Duodenal mucosa (tissue), 2 donors: Measurements from ENCODE around the gene CKAP5.

Experiments
- H3K27ac ChIP-seq: one replicate; pipeline ENCODE4 v1.7.0; 2013; ENCODE audit warnings: low read depth, low read length
- H3K27me3 ChIP-seq, 2 donors: one replicate each; pipeline ENCODE4 v1.7.0; 2013; ENCODE audit warnings: low read length in 2 of 2, control low read depth in 1 of 2; ENCODE audit not compliant: insufficient read depth in 2 of 2, control insufficient read depth in 1 of 2
- H3K36me3 ChIP-seq, 2 donors: one replicate each; pipeline ENCODE4 v1.7.0; 2013; ENCODE audit warnings: low read length in 2 of 2, control low read depth in 1 of 2; ENCODE audit not compliant: insufficient read depth in 2 of 2, control insufficient read depth in 1 of 2
- H3K4me1 ChIP-seq, 2 donors: one replicate each; pipeline ENCODE4 v1.7.0; 2013; ENCODE audit warnings: low read length in 2 of 2, control low read depth in 1 of 2; ENCODE audit not compliant: insufficient read depth in 2 of 2, control insufficient read depth in 1 of 2
- H3K4me3 ChIP-seq, 2 donors: one replicate each; pipeline ENCODE4 v1.7.0; 2013; ENCODE audit warnings: low read length in 2 of 2, low read depth in 1 of 2
- H3K9ac ChIP-seq, 2 donors: one replicate each; pipeline ENCODE4 v1.7.0; 2013; ENCODE audit warnings: low read length in 2 of 2, low read depth in 1 of 2
- H3K9me3 ChIP-seq, 2 donors: one replicate each; pipeline ENCODE4 v1.7.0; 2013; ENCODE audit warnings: low read length in 2 of 2, control low read depth in 1 of 2; ENCODE audit not compliant: control insufficient read depth in 1 of 2

CKAP5 gene

GRCh38 chr11:46755962-46756361 lies 90.1 kb downstream of the CKAP5 start:
- Histone ChIP-seq H3K27me3 (no peaks in the 10 kb centered on the region), H3K9ac (no peak overlapping the region), H3K9me3 (no peaks in the 10 kb centered on the region), H3K27ac (no peak overlapping the region), H3K4me1 (no peaks in the 10 kb centered on the region), H3K4me3 (no peak overlapping the region), H3K36me3 (peaks cover 40 to 78% of the 10 kb centered on the region in 2 donors)

GRCh38 chr11:46747150-46747549 lies 98.9 kb downstream of the CKAP5 start:
- H3K9ac ChIP-seq = no peak overlapping the region
- H3K27me3 ChIP-seq = no peaks in the 10 kb centered on the region
- no peaks in the 10 kb centered on the region for H3K4me1 ChIP-seq
- H3K4me3 ChIP-seq = no peak overlapping the region
- H3K27ac ChIP-seq = no peak overlapping the region
- peaks cover 43 to 83% of the 10 kb centered on the region in 2 donors for H3K36me3 ChIP-seq
- H3K9me3 ChIP-seq = no peaks in the 10 kb centered on the region

GRCh38 chr11:46745995-46746394 lies 100.1 kb downstream of the CKAP5 start:
- peaks cover 39 to 84% of the 10 kb centered on the region in 2 donors for H3K36me3 ChIP-seq

GRCh38 chr11:46745328-46745727 lies 100.8 kb downstream of the CKAP5 start:
- no peak overlapping the region for H3K27ac ChIP-seq
- no peak overlapping the region for H3K4me3 ChIP-seq
- H3K27me3 ChIP-seq = no peaks in the 10 kb centered on the region
- H3K9ac ChIP-seq = no peak overlapping the region
- no peaks in the 10 kb centered on the region for H3K9me3 ChIP-seq
- H3K36me3 ChIP-seq = peaks cover 33 to 77% of the 10 kb centered on the region in 2 donors
- H3K4me1 ChIP-seq = no peaks in the 10 kb centered on the region

More at GRCh38 chr11:46745995-46746394, 100.1 kb downstream of the CKAP5 start:
- H3K27ac ChIP-seq = no peak overlapping the region
- no peak overlapping the region for H3K4me3 ChIP-seq
- no peak overlapping the region for H3K9ac ChIP-seq
- H3K27me3 ChIP-seq = no peaks in the 10 kb centered on the region
- H3K9me3 ChIP-seq = no peaks in the 10 kb centered on the region
- no peaks in the 10 kb centered on the region for H3K4me1 ChIP-seq

- no peaks in the 10 kb centered on the region for H3K4me1 ChIP-seq
- no peak overlapping the region for H3K9ac ChIP-seq
- no peak overlapping the region for H3K27ac ChIP-seq
- H3K9me3 ChIP-seq = no peaks in the 10 kb centered on the region
- peaks cover 28 to 68% of the 10 kb centered on the region in 2 donors for H3K36me3 ChIP-seq
- H3K27me3 ChIP-seq = no peaks in the 10 kb centered on the region
- no peak overlapping the region for H3K4me3 ChIP-seq
These were observed 102.3 kb downstream of the CKAP5 start for GRCh38 chr11:46743693-46744339.

- H3K9me3 ChIP-seq = no peaks in the 10 kb centered on the region
- H3K4me1 ChIP-seq = no peaks in the 10 kb centered on the region
- H3K27me3 ChIP-seq = no peaks in the 10 kb centered on the region
- peaks cover 28 to 65% of the 10 kb centered on the region in 2 donors for H3K36me3 ChIP-seq
- H3K4me3 ChIP-seq = no peak overlapping the region
- no peak overlapping the region for H3K27ac ChIP-seq
- H3K9ac ChIP-seq = no peak overlapping the region
These were observed 103.0 kb downstream of the CKAP5 start for GRCh38 chr11:46743043-46743442.

GRCh38 chr11:46741600-46742484 lies 104.2 kb downstream of the CKAP5 start:
- no peaks in the 10 kb centered on the region for H3K27me3 ChIP-seq
- no peaks in the 10 kb centered on the region for H3K9me3 ChIP-seq
- peaks cover 28 to 54% of the 10 kb centered on the region in 2 donors for H3K36me3 ChIP-seq
- H3K4me1 ChIP-seq = no peaks in the 10 kb centered on the region
- no peak overlapping the region for H3K27ac ChIP-seq
- H3K4me3 ChIP-seq = no peak overlapping the region
- H3K9ac ChIP-seq = no peak overlapping the region

- Histone ChIP-seq H3K9ac (no peak overlapping the region), H3K9me3 (no peaks in the 10 kb centered on the region), H3K36me3 (peaks cover 15 to 25% of the 10 kb centered on the region in 2 donors), H3K4me1 (no peaks in the 10 kb centered on the region), H3K4me3 (no peak overlapping the region), H3K27me3 (no peaks in the 10 kb centered on the region), H3K27ac (no peak overlapping the region)
These were observed 107.2 kb downstream of the CKAP5 start for GRCh38 chr11:46738887-46739286.

GRCh38 chr11:46737699-46738098 lies 108.4 kb downstream of the CKAP5 start:
- H3K27me3 ChIP-seq = no peaks in the 10 kb centered on the region
- no peak overlapping the region for H3K4me3 ChIP-seq
- H3K36me3 ChIP-seq = peaks cover 3 to 13% of the 10 kb centered on the region in 2 donors
- H3K4me1 ChIP-seq = no peaks in the 10 kb centered on the region
- H3K9ac ChIP-seq = no peak overlapping the region
- H3K9me3 ChIP-seq = no peaks in the 10 kb centered on the region
- no peak overlapping the region for H3K27ac ChIP-seq

GRCh38 chr11:46736615-46737014 lies 109.5 kb downstream of the CKAP5 start:
- Histone ChIP-seq H3K9me3 (no peaks in the 10 kb centered on the region), H3K4me1 (no peaks in the 10 kb centered on the region), H3K9ac (no peak overlapping the region), H3K36me3 (peaks cover 0 to 2% of the 10 kb centered on the region in 2 donors), H3K27me3 (no peaks in the 10 kb centered on the region), H3K4me3 (no peak overlapping the region), H3K27ac (no peak overlapping the region)
